HCEC 1CT (cell line): ENCODE measurements around the gene UBE2C.
"Not testable (repeated sequence)": the region's sequence is repeated elsewhere in the genome, so short reads cannot be mapped to it uniquely, and the experiment has no call there.

ENCODE experiments used
- DNase-seq: peaks from one replicate; pipeline ENCODE4 v3.0.0-alpha.2; 2017

The UBE2C gene

DNA sequence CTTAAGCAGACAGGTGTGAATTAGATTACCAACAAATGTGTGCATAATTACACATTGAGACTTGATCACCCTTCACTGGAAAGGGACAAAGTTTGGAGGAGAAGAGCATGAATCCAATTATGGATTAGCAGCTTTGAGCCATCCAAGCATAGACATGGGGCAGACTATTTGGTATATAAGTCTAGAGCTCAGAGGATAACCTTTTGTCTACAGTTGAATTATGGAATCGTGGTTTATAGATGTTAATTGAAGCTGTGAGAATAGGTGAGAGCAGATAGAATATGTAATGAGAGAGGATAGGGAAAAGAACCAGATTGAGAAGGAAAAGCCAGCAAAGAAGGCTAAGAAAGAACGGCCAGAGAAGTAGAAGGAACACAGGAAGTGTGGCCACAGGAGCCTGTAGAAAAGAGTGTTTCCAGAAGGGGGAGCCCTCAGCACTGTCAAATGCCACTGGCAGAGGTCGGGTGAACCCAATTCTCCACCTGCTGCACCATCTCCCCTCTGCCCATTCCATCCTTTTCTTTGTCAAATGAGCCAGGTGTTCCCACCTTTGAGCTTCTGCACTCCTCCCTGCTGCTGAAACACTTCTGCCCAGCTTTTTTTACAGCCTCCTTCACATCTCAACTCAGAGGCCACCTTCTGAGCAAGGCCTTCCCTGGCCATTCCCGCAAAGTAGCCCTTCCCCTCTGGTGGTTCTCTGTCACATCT lies 13.4 kb upstream of the UBE2C start:
- peak; percentile 43 for DNase-seq

GRCh38 chr20:45801851-45802250 lies 10.6 kb upstream of the UBE2C start:
- DNase-seq = no peak

GRCh38 chr20:45810191-45810970 lies 2.1 kb upstream of the UBE2C start:
- DNase-seq = no peak

- no peak for DNase-seq
Observed at GRCh38 chr20:45813006-45813340, 529 bp downstream of the UBE2C start.

DNA sequence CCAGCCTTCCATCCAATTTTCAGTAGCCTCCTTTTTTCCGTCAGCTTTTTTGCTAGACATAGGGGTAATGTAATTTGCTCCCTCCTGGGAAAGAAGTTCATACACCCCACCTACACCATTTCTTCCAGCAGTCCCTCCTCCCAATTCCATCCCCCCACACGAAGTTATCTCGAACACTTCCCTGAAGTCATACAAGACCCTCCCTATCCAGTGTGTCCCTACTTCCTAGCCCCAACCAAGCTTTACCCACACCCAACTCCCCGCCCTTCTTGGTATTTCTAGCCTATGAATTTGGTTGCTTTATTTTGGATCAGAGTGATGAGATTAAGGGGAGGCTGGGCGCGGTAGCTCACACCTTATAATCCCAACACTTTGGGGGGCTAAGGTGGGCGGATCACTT lies 1.0 kb downstream of the UBE2C start:
- DNase-seq = no peak

GRCh38 chr20:45814314-45814713 lies 1.9 kb downstream of the UBE2C start:
- no peak for DNase-seq

DNA sequence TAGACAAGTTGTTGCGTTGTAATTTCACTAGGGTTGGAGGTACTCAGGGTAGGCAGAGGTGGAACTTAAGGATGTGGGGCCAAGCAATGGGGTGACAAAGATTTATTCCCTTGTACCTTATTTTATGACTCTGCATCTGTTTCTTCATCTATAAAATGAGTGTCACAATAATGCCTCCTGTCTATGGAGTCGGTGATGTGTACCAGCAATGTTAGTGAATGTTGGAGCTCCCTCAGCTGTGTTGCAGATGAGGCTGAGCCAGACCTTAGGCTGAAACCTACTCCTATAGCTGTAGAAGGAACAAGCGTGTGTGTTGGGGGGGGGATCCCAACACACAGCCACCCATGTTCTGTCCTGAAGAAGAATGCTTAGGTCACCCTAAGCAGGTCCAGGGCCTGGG lies 4.5 kb downstream of the UBE2C start:
- DNase-seq = no peak

DNA sequence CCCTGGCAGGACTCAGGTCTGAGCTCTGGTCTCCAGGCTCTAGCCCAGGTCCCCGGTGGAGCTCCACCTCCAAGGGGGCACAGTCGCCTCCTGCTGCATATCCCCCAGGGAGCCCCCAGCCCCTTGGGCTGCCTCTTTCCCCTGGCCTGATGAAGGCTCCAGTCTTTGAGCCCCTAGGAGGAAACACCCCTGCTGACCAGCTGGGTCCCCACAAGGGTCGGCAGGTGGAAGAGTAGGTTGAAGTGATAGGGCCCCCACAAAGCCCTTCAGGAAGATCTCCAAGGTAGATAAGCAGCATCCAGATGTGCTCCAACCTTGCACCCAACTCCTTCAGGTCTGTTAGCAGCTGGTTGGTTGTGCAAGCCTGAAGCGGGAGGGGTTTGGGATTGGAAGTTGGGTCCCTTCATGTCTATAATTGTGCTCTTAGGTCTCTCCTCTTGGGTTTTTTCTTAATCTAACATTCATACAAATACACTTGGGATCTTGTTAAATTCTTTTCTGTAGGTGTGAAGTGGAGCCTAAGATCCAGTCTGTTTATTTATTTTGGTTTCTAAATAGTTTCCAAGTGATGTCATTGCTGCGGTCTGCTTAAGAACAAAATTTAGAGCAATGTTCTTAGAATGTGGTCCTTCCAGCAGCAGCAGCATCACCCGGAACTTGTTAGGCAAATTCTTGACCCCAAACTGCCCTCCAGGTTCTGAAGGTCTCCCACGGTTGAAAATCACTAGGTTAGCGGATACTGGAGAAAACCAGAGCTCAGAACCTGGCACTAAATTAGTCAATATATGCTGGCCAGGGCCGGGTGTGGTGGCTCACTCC lies 5.1 kb downstream of the UBE2C start:
- peak; percentile 87 for DNase-seq

DNA sequence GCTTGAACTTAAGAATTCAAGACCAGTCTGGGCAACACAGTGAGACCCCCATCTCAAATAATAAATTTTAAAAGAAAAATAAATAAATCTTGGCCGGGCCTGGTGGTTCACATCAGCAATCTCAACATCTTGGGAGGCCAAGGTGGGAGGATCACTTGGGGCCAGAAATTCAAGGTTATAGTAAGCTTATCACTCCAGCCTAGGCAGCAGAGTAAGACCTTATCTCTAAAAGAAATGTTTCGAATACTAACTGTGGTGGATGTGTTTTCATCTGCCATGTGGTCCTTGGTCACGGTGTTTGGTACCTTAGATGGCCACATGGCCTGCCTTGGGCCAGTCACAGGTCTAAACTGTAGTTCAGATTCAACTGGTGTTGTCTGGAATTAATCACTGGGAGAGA lies 5.8 kb downstream of the UBE2C start:
- no peak for DNase-seq

DNA sequence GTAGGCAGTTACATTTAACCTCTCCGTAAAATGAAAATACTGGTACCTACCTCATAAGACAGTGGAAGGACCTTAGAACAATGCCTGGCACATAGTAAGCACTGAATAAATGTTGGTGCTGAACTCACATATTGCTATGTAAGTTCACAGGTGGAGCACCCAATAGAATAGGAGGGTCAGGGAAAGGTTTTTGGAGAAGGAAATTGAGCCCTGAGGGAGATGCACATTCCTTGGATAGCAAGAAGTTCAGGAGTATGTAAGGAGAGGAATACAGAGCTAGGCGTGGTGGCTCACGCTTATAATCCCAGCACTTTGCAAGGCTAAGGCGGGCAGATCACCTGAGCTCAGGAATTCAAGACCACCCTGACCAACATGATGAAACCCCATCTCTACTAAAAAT lies 7.0 kb downstream of the UBE2C start:
- DNase-seq = no peak

- no peak for DNase-seq
Observed at GRCh38 chr20:45821947-45822346, 9.5 kb downstream of the UBE2C start.

DNA sequence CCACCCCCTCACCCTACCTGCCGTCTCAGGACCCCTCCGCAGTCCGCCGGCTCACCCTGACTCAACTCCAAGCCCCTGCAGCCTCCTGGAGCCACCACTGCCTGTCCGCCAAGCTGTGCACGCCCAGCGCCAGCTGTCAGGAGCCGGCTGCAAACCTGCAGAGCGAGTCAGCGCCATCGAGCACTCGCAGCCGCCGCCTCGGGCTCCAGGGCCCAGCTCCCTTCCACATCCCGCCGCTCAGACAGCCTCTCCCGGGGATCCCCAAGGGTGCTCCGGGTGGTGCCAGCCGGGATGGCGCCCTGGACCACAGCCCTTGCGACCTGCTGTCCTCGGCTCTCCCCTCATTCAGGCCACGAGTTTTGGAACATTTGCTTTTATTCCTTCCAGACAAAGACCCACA lies 10.4 kb downstream of the UBE2C start:
- DNase-seq = peak; percentile 25

- DNase-seq = no peak
Observed at GRCh38 chr20:45823949-45824835, 11.7 kb downstream of the UBE2C start.

DNA sequence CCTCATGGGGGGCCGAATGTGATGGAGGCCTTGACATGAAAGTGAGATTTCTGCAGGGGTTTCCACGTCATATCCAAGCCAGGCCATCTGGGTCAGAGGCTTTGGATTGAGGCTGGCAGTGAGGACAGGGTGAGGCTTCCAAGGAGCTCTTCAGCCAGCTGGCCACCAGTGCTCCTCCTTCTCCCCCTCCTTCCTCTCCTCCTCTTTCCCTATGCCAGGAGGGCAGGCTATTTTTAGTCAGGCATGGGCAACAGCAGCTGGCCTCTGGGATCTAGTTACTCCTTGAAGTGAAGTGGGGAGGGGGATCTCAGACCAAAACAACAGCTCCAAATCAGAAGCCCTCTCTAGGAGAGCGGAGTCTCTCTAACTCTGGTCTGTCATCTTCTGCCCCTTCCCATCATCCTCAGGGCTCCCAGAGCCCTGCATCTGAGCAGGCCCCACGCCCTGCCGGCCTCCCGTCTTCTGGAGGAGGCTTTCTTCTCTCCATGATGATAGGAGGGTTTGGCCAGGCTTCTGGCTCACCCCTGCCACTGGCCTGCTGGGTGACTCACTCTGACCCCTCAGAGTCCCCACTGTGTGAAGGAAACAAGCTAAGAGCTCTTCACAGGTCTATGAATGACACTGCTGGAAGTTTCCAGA lies 14.1 kb downstream of the UBE2C start:
- no peak for DNase-seq

- no peak for DNase-seq
Observed at GRCh38 chr20:45827030-45827652, 14.7 kb downstream of the UBE2C start, which contains the start of gene TNNC2. Gene TNNC2 (minus strand): TSS chr20:45827312. CDS start chr20:45827248, 64 bp downstream.

GRCh38 chr20:45827712-45828111 lies 15.3 kb downstream of the UBE2C start:
- DNase-seq = no peak

GRCh38 chr20:45828589-45828988 lies 16.1 kb downstream of the UBE2C start:
- DNase-seq = no peak

DNA sequence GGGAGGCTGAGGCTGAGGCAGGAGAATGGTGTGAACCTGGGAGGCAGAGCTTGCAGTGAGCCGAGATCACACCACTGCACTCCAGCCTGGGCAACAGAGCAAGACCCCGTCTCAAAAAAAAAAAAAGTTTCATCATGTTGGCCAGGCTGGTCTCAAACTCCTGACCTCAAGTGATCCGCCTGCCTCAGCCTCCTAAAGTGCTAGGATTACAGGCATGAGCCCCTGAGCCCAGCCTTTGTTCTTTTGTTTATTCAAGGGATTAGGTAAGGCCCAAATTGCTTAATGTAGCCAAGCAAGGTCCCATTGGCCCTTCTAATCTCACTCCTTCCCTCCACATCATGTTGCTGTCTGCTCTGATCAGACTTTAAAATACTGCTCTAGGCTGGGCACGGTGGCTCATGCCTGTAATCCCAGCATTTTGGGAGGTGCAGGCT lies 17.2 kb downstream of the UBE2C start:
- not testable (repeated sequence) for DNase-seq

- no peak for DNase-seq
Observed at GRCh38 chr20:45832619-45833018, 20.2 kb downstream of the UBE2C start.

GRCh38 chr20:45833030-45833882 lies 20.8 kb downstream of the UBE2C start, which contains the start of gene SNX21:
Gene SNX21 (plus strand): TSS chr20:45833799. CDS start chr20:45833920, 121 bp downstream.
- peak; percentile 94 for DNase-seq
